Stimulated activated CD4-positive, alpha-beta T cell treated with anti-CD3 and anti-CD28 coated beads, Interleukin-2, amount 100 ng/mL, for 24 hours (primary cell): ENCODE data around the gene XYLB.

Experiments used
- DNase-seq, 2 donors: peaks; one replicate each; pipeline ENCODE4 v3.0.0-alpha.2; 2020

The XYLB gene

GRCh38 chr3:38325256-38325655, 21.3 kb upstream of the XYLB start:
- peak in 1 of 2 donors; percentile 1 for DNase-seq

- no peak for DNase-seq
Observed at GRCh38 chr3:38327335-38328009, 19.1 kb upstream of the XYLB start.

GRCh38 chr3:38331257-38332022, 15.1 kb upstream of the XYLB start:
- no peak for DNase-seq

GRCh38 chr3:38332201-38332600, 14.4 kb upstream of the XYLB start:
- DNase-seq, result no peak

- DNase-seq, result no peak
Observed at GRCh38 chr3:38334142-38335055, 12.2 kb upstream of the XYLB start.

- DNase-seq, result no peak
Observed at GRCh38 chr3:38335263-38335662, 11.3 kb upstream of the XYLB start.

- DNase-seq, result no peak
Observed at GRCh38 chr3:38337703-38338102, 8.9 kb upstream of the XYLB start.

GRCh38 chr3:38343797-38344594, 2.6 kb upstream of the XYLB start:
- DNase-seq, result no peak

GRCh38 chr3:38345879-38346586, 552 bp upstream of the XYLB start:
- DNase-seq, result no peak

GRCh38 chr3:38347421-38348200, 1.0 kb downstream of the XYLB start:
- no peak for DNase-seq

GRCh38 chr3:38348903-38349302, 2.3 kb downstream of the XYLB start:
- DNase-seq, result no peak

- DNase-seq, result no peak
Observed at GRCh38 chr3:38349684-38350359, 3.2 kb downstream of the XYLB start.

- no peak for DNase-seq
Observed at GRCh38 chr3:38353151-38353550, 6.6 kb downstream of the XYLB start.

- DNase-seq, result no peak
Observed at GRCh38 chr3:38354588-38355330, 8.2 kb downstream of the XYLB start.

- DNase-seq, result no peak
Observed at GRCh38 chr3:38359038-38359437, 12.5 kb downstream of the XYLB start.

GRCh38 chr3:38360345-38360744, 13.8 kb downstream of the XYLB start:
- DNase-seq, result no peak

GRCh38 chr3:38361496-38361895, 14.9 kb downstream of the XYLB start:
- DNase-seq, result no peak

- DNase-seq, result no peak
Observed at GRCh38 chr3:38362825-38363224, 16.2 kb downstream of the XYLB start.

- no peak for DNase-seq
Observed at GRCh38 chr3:38364721-38365400, 18.3 kb downstream of the XYLB start.
